ENCODE results near the gene TMCO2. TPM values are rescaled to one million over a fixed set of nuclear protein-coding genes. Genes with fewer than 3 reads are reported as not detected.
A peak's percentile ranks its signal among the peaks of the same experiment; 100 is the strongest.

Gene TMCO2
- total and polyA plus RNA-seq, 8 donors = not detected

- intact Hi-C loops (cut with DNase I) = no loop called here
- no peak overlapping the region for H3K27ac ChIP-seq
- no peaks in the 10 kb centered on the region for H3K27me3 ChIP-seq
- DNase-seq = no peak
- TF ChIP-seq CTCF (IDR thresholded peaks at IDR 0.05) = no peak
- ATAC-seq = no peak
- no peaks in the 10 kb centered on the region for H3K4me1 ChIP-seq
- H3K36me3 ChIP-seq = no peaks in the 10 kb centered on the region
- H3K4me3 ChIP-seq = no peak overlapping the region
- no peaks in the 10 kb centered on the region for H3K9me3 ChIP-seq
- FAIRE-seq = no peak
Measured at GRCh38 chr1:40248412-40248811, 675 bp downstream of the TMCO2 start.

GRCh38 chr1:40251456-40251855, 3.7 kb downstream of the TMCO2 start:
- no peak for ATAC-seq
- intact Hi-C loops (cut with DNase I) = no loop called here
- no peak for TF ChIP-seq CTCF (IDR thresholded peaks at IDR 0.05)

GRCh38 chr1:40252601-40253000, 4.9 kb downstream of the TMCO2 start:
- H3K36me3 ChIP-seq = no peaks in the 10 kb centered on the region
- H3K27ac ChIP-seq = no peak overlapping the region
- ATAC-seq = no peak
- intact Hi-C loops (cut with DNase I) = no loop called here
- TF ChIP-seq CTCF (IDR thresholded peaks at IDR 0.05) = no peak
- FAIRE-seq = no peak
- peaks cover 0 to 12% (median 6%) of the 10 kb centered on the region in 3 donors for H3K4me1 ChIP-seq
- H3K4me3 ChIP-seq = no peak overlapping the region
- WGBS, 2 donors = 85 to 87% methylated on average over 2 of the region's 2 CpGs
- H3K9me3 ChIP-seq = no peaks in the 10 kb centered on the region
- no peak for DNase-seq
- H3K27me3 ChIP-seq = no peaks in the 10 kb centered on the region

More at GRCh38 chr1:40251456-40251855, 3.7 kb downstream of the TMCO2 start:
- H3K9me3 ChIP-seq = no peaks in the 10 kb centered on the region
- no peak for FAIRE-seq
- no peak overlapping the region for H3K27ac ChIP-seq
- H3K4me3 ChIP-seq = no peak overlapping the region
- 62 to 76% methylated on average over 4 of the region's 4 CpGs for WGBS, 2 donors
- H3K27me3 ChIP-seq = no peaks in the 10 kb centered on the region
- no peak for DNase-seq
- H3K36me3 ChIP-seq = no peaks in the 10 kb centered on the region
- H3K4me1 ChIP-seq = peaks cover 0 to 6% (median 2%) of the 10 kb centered on the region in 3 donors

GRCh38 chr1:40255231-40255630, 7.5 kb downstream of the TMCO2 start:
- Histone ChIP-seq H3K4me1 (peaks cover 6 to 12% (median 12%) of the 10 kb centered on the region in 3 donors), H3K4me3 (no peak overlapping the region), H3K27ac (no peak overlapping the region), H3K36me3 (no peaks in the 10 kb centered on the region), H3K9me3 (no peaks in the 10 kb centered on the region), H3K27me3 (no peaks in the 10 kb centered on the region)
- intact Hi-C loops (cut with DNase I) = no loop called here
- DNase-seq = no peak
- no peak for TF ChIP-seq CTCF (IDR thresholded peaks at IDR 0.05)
- no peak for ATAC-seq
- FAIRE-seq = no peak

- 44 to 50% methylated on average over 6 of the region's 6 CpGs for WGBS, 2 donors
- H3K36me3 ChIP-seq = no peaks in the 10 kb centered on the region
- ATAC-seq (no peak), FAIRE-seq (no peak), DNase-seq (no peak)
- no peak for TF ChIP-seq CTCF (IDR thresholded peaks at IDR 0.05)
- H3K27me3 ChIP-seq = no peaks in the 10 kb centered on the region
- peak overlapping the region; percentile 59 to 83 (median 75) for H3K4me3 ChIP-seq
- intact Hi-C loops (cut with DNase I) = no loop called here
- no peaks in the 10 kb centered on the region for H3K9me3 ChIP-seq
- peaks cover 6 to 12% (median 12%) of the 10 kb centered on the region in 3 donors for H3K4me1 ChIP-seq
- H3K27ac ChIP-seq = peak overlapping the region in 3 of 4 donors; percentile 89 to 96 (median 92)
Measured at GRCh38 chr1:40256401-40257084, 8.8 kb downstream of the TMCO2 start.
